Aorta (tissue), 5 donors: ENCODE results near the gene BANK1. TPM values are rescaled to one million over a fixed set of nuclear protein-coding genes. Genes with fewer than 3 reads are reported as not detected.

Experiments
- ATAC-seq: fragments of 200-7000 bp; cut with Tn5 transposase; one replicate; pipeline ENCODE4 v1.9.1; 2022; ENCODE audit warnings: moderate library complexity; ENCODE audit not compliant: low FRiP score
- DNase-seq, 2 donors: peaks; one replicate each; pipeline ENCODE4 v3.0.0-alpha.2; 2020
- H3K27ac ChIP-seq, 2 donors: one replicate each; pipeline ENCODE4 v1.5.1; 2013; ENCODE audit warnings: low read length in 2 of 2, mild to moderate bottlenecking in 2 of 2, moderate library complexity in 2 of 2, control low read depth in 1 of 2, inconsistent platforms in 1 of 2, low read depth in 1 of 2
- H3K27me3 ChIP-seq, 2 donors: one replicate each; pipeline ENCODE4 v1.6.1; 2013; ENCODE audit warnings: control low read depth in 1 of 2, low read length in 1 of 2, mild to moderate bottlenecking in 1 of 2, moderate library complexity in 1 of 2; ENCODE audit not compliant: insufficient read depth in 2 of 2, control insufficient read depth in 1 of 2
- H3K36me3 ChIP-seq, 2 donors: one replicate each; pipeline ENCODE4 v1.6.1; 2013; ENCODE audit warnings: control low read depth in 1 of 2, low read length in 1 of 2, mild to moderate bottlenecking in 1 of 2; ENCODE audit not compliant: insufficient read depth in 2 of 2, control insufficient read depth in 1 of 2
- H3K4me1 ChIP-seq, 2 donors: one replicate each; pipeline ENCODE4 v1.6.1; 2013; ENCODE audit warnings: low read length in 2 of 2, control low read depth in 1 of 2, mild to moderate bottlenecking in 1 of 2, moderate library complexity in 1 of 2; ENCODE audit not compliant: insufficient read depth in 2 of 2, control insufficient read depth in 1 of 2
- H3K4me3 ChIP-seq, 2 donors: one replicate each; pipeline ENCODE4 v1.5.1; 2013; ENCODE audit warnings: low read length in 2 of 2, control low read depth in 1 of 2, mild to moderate bottlenecking in 1 of 2
- H3K9me3 ChIP-seq: one replicate; pipeline ENCODE4 v1.6.1; 2013; ENCODE audit warnings: mild to moderate bottlenecking, low read length; ENCODE audit not compliant: control insufficient read depth
- WGBS, 2 donors: extraction: QIAGEN DNeasy Blood & Tissue Kit; methylation state at CpG; one replicate each; pipeline ENCODE4 v1.1.7; 2013; 5-methylcytosine and 5-hydroxymethylcytosine counted together
- intact Hi-C, 2 donors: fragments of 100-400 bp; cut with DNase I; formaldehyde crosslinking; loops; one replicate each; pipeline versions ENCODE4 v1.14.2 to v1.15.0; 2022
- long read RNA-seq, 2 donors: library from polyadenylated mRNA; unstranded; transcript quantifications; one replicate each; pipeline ENCODE4 v2.0.0, GENCODE V29; 2020 to 2021
- polyA plus RNA-seq, 2 donors: library from polyadenylated mRNA; stranded (reverse); fragments of 200-250 nt; gene quantifications; one replicate each; pipeline ENCODE4 v1.2.3, GENCODE V29; 2013
- total RNA-seq, 2 donors: library from RNA; stranded (reverse); fragmentation: NEBNext Ultra II Directional; extraction: Animal tissue kit (Norgen Biotek cat#: 25700); gene quantifications; one replicate each; pipeline ENCODE4 v1.2.1, GENCODE V29; 2021
- donor health status: healthy with polysubstance abuse.
- donor health status: Bipolar disorder and iron deficiency.
- donor health status: DM: no; HTN: no; CAD: no.
- donor health status: DM: no; HTN: no; CAD: no.
- donor health status: DM: yes; HTN: yes; CAD: no.

The BANK1 gene, protein sequence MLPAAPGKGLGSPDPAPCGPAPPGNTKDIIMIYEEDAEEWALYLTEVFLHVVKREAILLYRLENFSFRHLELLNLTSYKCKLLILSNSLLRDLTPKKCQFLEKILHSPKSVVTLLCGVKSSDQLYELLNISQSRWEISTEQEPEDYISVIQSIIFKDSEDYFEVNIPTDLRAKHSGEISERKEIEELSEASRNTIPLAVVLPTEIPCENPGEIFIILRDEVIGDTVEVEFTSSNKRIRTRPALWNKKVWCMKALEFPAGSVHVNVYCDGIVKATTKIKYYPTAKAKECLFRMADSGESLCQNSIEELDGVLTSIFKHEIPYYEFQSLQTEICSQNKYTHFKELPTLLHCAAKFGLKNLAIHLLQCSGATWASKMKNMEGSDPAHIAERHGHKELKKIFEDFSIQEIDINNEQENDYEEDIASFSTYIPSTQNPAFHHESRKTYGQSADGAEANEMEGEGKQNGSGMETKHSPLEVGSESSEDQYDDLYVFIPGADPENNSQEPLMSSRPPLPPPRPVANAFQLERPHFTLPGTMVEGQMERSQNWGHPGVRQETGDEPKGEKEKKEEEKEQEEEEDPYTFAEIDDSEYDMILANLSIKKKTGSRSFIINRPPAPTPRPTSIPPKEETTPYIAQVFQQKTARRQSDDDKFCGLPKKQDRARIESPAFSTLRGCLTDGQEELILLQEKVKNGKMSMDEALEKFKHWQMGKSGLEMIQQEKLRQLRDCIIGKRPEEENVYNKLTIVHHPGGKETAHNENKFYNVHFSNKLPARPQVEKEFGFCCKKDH
- total RNA-seq (1 to 10 TPM; 1.5 to 1.8 TPM), polyA plus RNA-seq (under 1 TPM; 0.05 to 0.88 TPM)
- long read RNA-seq, donor 1, partial matches to known transcripts = 2 of 4 reads
- long read RNA-seq, donor 1, other reads (novel, unspliced or antisense) = 2 of 4 reads
- long read RNA-seq, donor 2 = 0 reads

DNA sequence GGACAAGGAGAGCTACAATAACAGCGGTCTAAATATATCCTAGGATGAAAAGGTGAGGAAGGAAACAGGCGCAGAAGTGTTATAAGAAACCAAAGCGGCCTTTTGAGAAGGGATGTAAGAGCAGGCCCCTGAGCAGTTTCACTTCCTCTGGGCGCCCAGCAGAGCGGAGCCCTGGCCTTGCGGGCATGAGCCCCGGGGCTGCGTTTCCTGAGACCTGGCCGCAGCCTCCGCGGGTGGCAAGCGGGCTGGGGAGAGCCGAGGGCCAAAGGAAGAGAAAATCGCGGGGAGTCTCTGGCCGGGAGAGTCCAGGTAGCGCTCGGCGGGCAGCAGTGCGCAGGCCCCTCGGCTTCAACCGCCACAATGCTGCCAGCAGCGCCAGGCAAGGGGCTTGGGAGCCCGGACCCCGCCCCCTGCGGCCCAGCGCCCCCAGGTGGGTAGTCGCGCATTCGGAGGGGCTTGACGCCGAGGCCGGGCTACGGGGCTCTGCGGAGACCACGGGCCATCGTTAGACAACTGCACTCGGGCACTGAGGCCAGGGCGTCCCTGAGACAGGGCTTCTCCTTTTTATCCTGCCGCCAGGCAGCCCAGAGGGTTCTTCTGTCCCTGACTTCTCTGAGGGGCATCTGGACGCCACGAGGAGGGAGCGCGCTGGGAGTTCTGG lies at the start of gene BANK1:
Gene BANK1, plus strand, starts transcription at position 210 of the 661 bp plus-strand sequence. Its CDS starts 151 bp downstream, at position 361.
- DNase-seq (peak; percentile 61 to 77), ATAC-seq (peak; percentile 78)
- Histone ChIP-seq H3K27ac (no peak within 1 kb of the TSS), H3K36me3 (no peaks in the 10 kb centered on the region), H3K9me3 (no peaks in the 10 kb centered on the region), H3K27me3 (no peaks in the 10 kb centered on the region), H3K4me1 (no peaks in the 10 kb centered on the region), H3K4me3 (peak within 1 kb of the TSS; percentile 2 to 4)
- 9 to 12% methylated on average over 44 of the region's 44 CpGs for WGBS, 2 donors
- intact Hi-C loops = no loop called here

DNA sequence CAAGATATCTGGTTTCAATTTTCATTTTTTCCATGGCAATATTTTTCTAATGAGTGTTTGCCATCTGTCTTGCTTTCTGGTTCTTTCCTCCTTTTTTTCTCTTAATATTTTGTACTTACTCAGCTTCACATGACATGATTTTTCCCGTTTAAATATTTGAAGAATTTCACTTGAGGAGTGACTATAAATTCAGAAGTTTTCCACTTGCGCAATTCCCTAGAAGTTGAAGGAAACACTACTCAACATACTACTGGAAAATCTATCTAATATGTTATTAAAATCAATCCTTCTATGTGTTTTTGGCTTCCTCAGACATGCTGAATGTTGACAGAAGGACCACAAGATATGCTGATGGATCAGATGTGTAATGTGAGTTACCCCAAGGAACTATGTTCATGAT lies 36.8 kb upstream of the BANK1 start:
- H3K27me3 ChIP-seq = no peaks in the 10 kb centered on the region
- WGBS, 2 donors = 34 to 44% methylated on average over 2 of the region's 2 CpGs
- DNase-seq = no peak
- intact Hi-C loops = no loop called here
- no peak for ATAC-seq
- H3K4me3 ChIP-seq = no peak overlapping the region
- no peaks in the 10 kb centered on the region for H3K4me1 ChIP-seq
- no peaks in the 10 kb centered on the region for H3K36me3 ChIP-seq
- H3K9me3 ChIP-seq = no peaks in the 10 kb centered on the region
- H3K27ac ChIP-seq = no peak overlapping the region

- Histone ChIP-seq H3K9me3 (no peaks in the 10 kb centered on the region), H3K27ac (no peak overlapping the region), H3K4me1 (no peaks in the 10 kb centered on the region), H3K27me3 (no peaks in the 10 kb centered on the region), H3K36me3 (no peaks in the 10 kb centered on the region), H3K4me3 (no peak overlapping the region)
- 22 to 27% methylated on average over 2 of the region's 2 CpGs for WGBS, 2 donors
- ATAC-seq = no peak
- intact Hi-C loops = no loop called here
- DNase-seq = no peak
Observed at GRCh38 chr4:101756181-101756580, 34.3 kb upstream of the BANK1 start.

GRCh38 chr4:101761405-101761804 lies 29.1 kb upstream of the BANK1 start:
- intact Hi-C loops = no loop called here
- no peak for ATAC-seq
- no peak overlapping the region for H3K4me3 ChIP-seq
- H3K27ac ChIP-seq = no peak overlapping the region
- H3K9me3 ChIP-seq = no peaks in the 10 kb centered on the region
- 9 to 15% methylated on average over 1 of the region's 1 CpG for WGBS, 2 donors
- H3K27me3 ChIP-seq = no peaks in the 10 kb centered on the region
- no peaks in the 10 kb centered on the region for H3K36me3 ChIP-seq
- no peak for DNase-seq
- H3K4me1 ChIP-seq = no peaks in the 10 kb centered on the region

DNA sequence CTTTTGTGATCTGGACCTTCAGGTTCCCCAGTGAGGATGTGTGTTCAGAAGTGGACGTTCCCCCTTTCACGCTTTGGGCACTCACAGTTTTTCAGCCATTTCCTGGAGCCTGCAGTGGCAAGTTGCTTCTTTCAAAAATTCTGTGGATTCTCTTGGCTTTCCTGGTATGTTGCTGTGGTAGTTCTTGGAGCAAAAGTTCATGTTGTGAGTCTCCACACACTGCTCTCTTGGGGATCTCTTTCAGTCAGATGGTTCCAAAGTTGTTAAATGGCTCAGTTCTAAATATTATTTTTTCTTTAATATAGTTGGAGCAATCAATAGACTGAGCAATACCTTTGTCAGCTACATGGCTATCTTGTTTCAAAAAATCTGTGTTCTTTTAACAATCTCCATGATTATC lies 28.5 kb upstream of the BANK1 start:
- Histone ChIP-seq H3K27ac (no peak overlapping the region), H3K36me3 (no peaks in the 10 kb centered on the region), H3K9me3 (no peaks in the 10 kb centered on the region), H3K27me3 (no peaks in the 10 kb centered on the region), H3K4me3 (no peak overlapping the region), H3K4me1 (no peaks in the 10 kb centered on the region)
- 35 to 51% methylated on average over 2 of the region's 2 CpGs for WGBS, 2 donors
- DNase-seq (no peak), ATAC-seq (no peak)
- intact Hi-C loops = no loop called here

- Histone ChIP-seq H3K9me3 (no peaks in the 10 kb centered on the region), H3K27me3 (no peaks in the 10 kb centered on the region), H3K36me3 (no peaks in the 10 kb centered on the region), H3K27ac (no peak overlapping the region), H3K4me1 (no peaks in the 10 kb centered on the region), H3K4me3 (no peak overlapping the region)
- ATAC-seq (no peak), DNase-seq (no peak)
- 34 to 35% methylated on average over 2 of the region's 2 CpGs for WGBS, 2 donors
- intact Hi-C loops = no loop called here
Observed at GRCh38 chr4:101762534-101762933, 28.0 kb upstream of the BANK1 start.

DNA sequence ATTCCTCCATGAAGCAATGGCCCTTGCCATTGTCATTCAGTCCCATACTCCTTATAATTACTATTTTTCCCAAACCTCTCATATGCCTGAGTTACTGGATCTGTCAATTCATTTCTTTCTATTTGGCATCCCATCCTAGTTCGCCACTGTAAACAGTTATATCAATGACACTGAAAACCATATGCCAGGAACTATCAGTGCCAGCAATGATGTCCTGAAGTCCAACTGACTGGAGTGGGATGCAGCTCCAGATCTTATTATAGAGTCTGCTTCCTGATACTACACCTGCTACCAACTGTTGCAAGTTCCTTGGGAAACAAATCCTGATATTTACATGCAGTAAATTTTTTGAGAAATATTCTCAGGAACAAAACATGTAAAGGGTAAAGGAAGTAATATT lies 27.0 kb upstream of the BANK1 start:
- H3K4me1 ChIP-seq = no peaks in the 10 kb centered on the region
- WGBS, 2 donors = 89 to 96% methylated on average over 1 of the region's 1 CpG
- no peak for ATAC-seq

GRCh38 chr4:101774807-101775206 lies 15.7 kb upstream of the BANK1 start:
- intact Hi-C loops = no loop called here
- no peak for DNase-seq
- Histone ChIP-seq H3K27ac (no peak overlapping the region), H3K4me1 (no peaks in the 10 kb centered on the region), H3K36me3 (no peaks in the 10 kb centered on the region), H3K27me3 (no peaks in the 10 kb centered on the region), H3K4me3 (no peak overlapping the region), H3K9me3 (peaks cover 4% of the 10 kb centered on the region)
- 68 to 83% methylated on average over 1 of the region's 1 CpG for WGBS, 2 donors
- no peak for ATAC-seq

More for the DNA sequence above, 27.0 kb upstream of the BANK1 start:
- Histone ChIP-seq H3K4me3 (no peak overlapping the region), H3K9me3 (no peaks in the 10 kb centered on the region), H3K27ac (no peak overlapping the region), H3K27me3 (no peaks in the 10 kb centered on the region), H3K36me3 (no peaks in the 10 kb centered on the region)
- intact Hi-C loops = no loop called here
- no peak for DNase-seq
